Fibroblast of the conjunctiva (primary cell): ENCODE data around the gene AEBP2.

ENCODE experiments used
- DNase-seq: peaks from one replicate; pipeline ENCODE4 v3.0.0-alpha.2; 2010; ENCODE audit warnings: low read depth

The AEBP2 gene

GRCh38 chr12:19553175-19553574 is 113.9 kb downstream of the AEBP2 start:
- no peak for DNase-seq

GRCh38 chr12:19561411-19561961 is 122.2 kb downstream of the AEBP2 start:
- DNase-seq = no peak
